ENCODE data around the gene GPD1L. TPM values are rescaled to one million over a fixed set of nuclear protein-coding genes. Genes with fewer than 3 reads are reported as not detected.

Gene GPD1L
- total and polyA plus RNA-seq, 2 of the 13 experiments (the other 11 are each of a cell fraction or from before 2014, with no cell fraction given): 4.9 to 13.7 TPM

- peak; percentile 85 for TF ChIP-seq CTCF (CRISPR knock-in tag; IDR thresholded peaks at IDR 0.05)
- peak; percentile 64; the same call in 1 of the 2 replicates for TF ChIP-seq ZMYM3 (CRISPR knock-in tag; IDR thresholded peaks at IDR 0.05)
- TF ChIP-seq SRY (CRISPR knock-in tag; IDR thresholded peaks at IDR 0.05): no peak
- TF ChIP-seq HNRNPUL1 (IDR thresholded peaks at IDR 0.05; ENCODE audit: low read depth, low read length): no peak
- TF ChIP-seq CEBPG (CRISPR knock-in tag; IDR thresholded peaks at IDR 0.05): peak; percentile 47
- no peak for TF ChIP-seq TFAP4 (IDR thresholded peaks at IDR 0.05; ENCODE audit: borderline replicate concordance, low read depth)
- 0 out of 2 replicates have a peak, but pooled peaks have one; percentile 33 for TF ChIP-seq GATAD2A (CRISPR knock-in tag; IDR thresholded peaks at IDR 0.05)
- peak; percentile 52 for TF ChIP-seq FOSL2 (CRISPR knock-in tag; IDR thresholded peaks at IDR 0.05)
- 0 out of 2 replicates have a peak, but pooled peaks have one; percentile 33 for TF ChIP-seq FOXC1 (CRISPR knock-in tag; IDR thresholded peaks at IDR 0.05; ENCODE audit: borderline replicate concordance)
- TF ChIP-seq TOE1 (CRISPR knock-in tag; IDR thresholded peaks at IDR 0.05): no peak
- TF ChIP-seq ARID3A (IDR thresholded peaks at IDR 0.05; ENCODE audit: low read depth, low read length): peak; percentile 91
- TF ChIP-seq ZNF281 (CRISPR knock-in tag; IDR thresholded peaks at IDR 0.05; ENCODE audit: borderline replicate concordance): no peak
- 0 out of 2 replicates have a peak, but pooled peaks have one; percentile 12 for TF ChIP-seq ZNF784 (CRISPR knock-in tag; IDR thresholded peaks at IDR 0.05; ENCODE audit: borderline replicate concordance)
- peak; percentile 39; the same call in 1 of the 2 replicates for TF ChIP-seq ZNF350 (CRISPR knock-in tag; IDR thresholded peaks at IDR 0.05; ENCODE audit: borderline replicate concordance, low read depth)
- peak; percentile 82; the same call in 1 of the 2 replicates for TF ChIP-seq FLYWCH1 (CRISPR knock-in tag; IDR thresholded peaks at IDR 0.05)
- peak; percentile 55; the same call in 1 of the 2 replicates for TF ChIP-seq BHLHE40 (IDR thresholded peaks at IDR 0.05; ENCODE audit: low read length)
- TF ChIP-seq ARID5B (CRISPR knock-in tag; IDR thresholded peaks at IDR 0.05): peak; percentile 9; the same call in 1 of the 2 replicates
Observed at GRCh38 chr3:32176989-32177701, 70.7 kb downstream of the GPD1L start (continued).
